ENCODE measurements around the gene STRIP1. TPM values are rescaled to one million over a fixed set of nuclear protein-coding genes. Genes with fewer than 3 reads are reported as not detected.

Gene STRIP1
- total RNA-seq, 1 donor from 2014 or later: 69.1 TPM

DNA sequence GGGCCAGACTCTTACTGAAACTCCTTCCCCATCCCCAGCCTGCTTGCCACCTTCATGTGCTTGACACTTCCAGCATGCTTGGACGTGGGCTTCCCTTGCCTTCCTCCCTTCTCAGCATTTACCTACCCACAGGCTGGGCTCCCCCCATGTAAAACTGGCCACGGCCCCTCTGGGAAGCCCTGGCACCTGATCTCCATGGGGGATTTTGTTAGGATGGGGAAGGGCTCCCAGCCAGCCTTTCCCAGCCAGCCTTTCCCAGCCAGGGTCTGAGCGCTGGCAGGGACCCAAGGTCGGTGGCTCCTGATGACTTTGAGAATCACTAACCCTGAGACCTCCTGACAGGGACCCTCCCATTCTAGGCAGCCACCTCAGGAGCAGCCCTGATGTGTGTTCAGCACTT is 29.4 kb downstream of the STRIP1 start:
- H3K9me3 Mint-ChIP-seq: no peaks in the 10 kb centered on the region
- H3K4me3 Mint-ChIP-seq: no peak overlapping the region
- H3K36me3 Mint-ChIP-seq (ENCODE audit: low read depth): peaks cover 5% of the 10 kb centered on the region
- no peak for DNase-seq (ENCODE audit: low read depth, low spot score)
- TF ChIP-seq, protein P1, sequence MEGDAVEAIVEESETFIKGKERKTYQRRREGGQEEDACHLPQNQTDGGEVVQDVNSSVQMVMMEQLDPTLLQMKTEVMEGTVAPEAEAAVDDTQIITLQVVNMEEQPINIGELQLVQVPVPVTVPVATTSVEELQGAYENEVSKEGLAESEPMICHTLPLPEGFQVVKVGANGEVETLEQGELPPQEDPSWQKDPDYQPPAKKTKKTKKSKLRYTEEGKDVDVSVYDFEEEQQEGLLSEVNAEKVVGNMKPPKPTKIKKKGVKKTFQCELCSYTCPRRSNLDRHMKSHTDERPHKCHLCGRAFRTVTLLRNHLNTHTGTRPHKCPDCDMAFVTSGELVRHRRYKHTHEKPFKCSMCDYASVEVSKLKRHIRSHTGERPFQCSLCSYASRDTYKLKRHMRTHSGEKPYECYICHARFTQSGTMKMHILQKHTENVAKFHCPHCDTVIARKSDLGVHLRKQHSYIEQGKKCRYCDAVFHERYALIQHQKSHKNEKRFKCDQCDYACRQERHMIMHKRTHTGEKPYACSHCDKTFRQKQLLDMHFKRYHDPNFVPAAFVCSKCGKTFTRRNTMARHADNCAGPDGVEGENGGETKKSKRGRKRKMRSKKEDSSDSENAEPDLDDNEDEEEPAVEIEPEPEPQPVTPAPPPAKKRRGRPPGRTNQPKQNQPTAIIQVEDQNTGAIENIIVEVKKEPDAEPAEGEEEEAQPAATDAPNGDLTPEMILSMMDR (conservative IDR thresholded peaks at IDR 0.05): no peak
- H3K4me1 Mint-ChIP-seq: peaks cover 5% of the 10 kb centered on the region
- H3K27ac Mint-ChIP-seq (ENCODE audit: unreplicated experiment): no peak overlapping the region
- peaks cover 42% of the 10 kb centered on the region for H3K27me3 Mint-ChIP-seq (ENCODE audit: low read depth)

DNA sequence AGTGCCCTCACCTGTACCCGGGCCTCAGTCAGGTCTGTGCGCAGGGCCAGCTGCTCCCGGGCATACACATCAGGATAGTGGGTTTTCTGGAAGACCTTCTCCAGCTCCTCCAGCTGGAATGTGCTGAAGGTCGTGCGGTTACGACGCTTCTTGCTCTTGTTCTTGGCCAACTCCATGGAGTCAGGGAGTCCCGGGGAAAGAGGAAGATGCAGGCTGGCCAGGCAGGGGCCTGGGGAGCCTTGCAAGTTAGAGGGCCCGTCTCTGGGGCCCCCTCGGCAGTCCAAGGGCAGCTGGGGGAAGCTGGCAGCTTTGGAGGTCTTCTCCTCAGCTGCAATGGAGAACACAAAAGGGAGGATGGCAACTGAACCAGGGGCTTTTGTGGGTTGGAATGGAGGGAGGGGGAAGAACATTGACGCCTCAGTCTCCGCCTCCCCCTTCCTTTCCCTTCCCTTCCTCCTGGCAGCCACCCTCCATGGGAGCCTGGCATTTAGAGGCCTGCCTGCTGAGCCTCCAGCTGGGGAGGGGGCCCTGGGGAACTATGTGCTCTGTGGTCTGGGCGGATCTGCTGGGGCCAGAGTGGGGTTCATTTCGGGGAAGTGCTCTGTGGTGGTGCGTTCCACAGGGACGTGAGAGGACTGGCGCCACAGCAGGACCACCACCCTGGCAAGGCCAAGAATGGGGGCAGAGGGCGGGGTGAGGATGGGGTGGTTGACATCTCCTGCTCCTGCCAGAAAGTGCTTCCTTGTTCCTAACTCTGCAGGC is 30.3 kb downstream of the STRIP1 start:
- H3K27me3 Mint-ChIP-seq (ENCODE audit: low read depth): peaks cover 52% of the 10 kb centered on the region
- TF ChIP-seq, protein P1 (conservative IDR thresholded peaks at IDR 0.05): no peak
- H3K4me1 Mint-ChIP-seq: peaks cover 5% of the 10 kb centered on the region
- DNase-seq (ENCODE audit: low read depth, low spot score): no peak
- peaks cover 5% of the 10 kb centered on the region for H3K36me3 Mint-ChIP-seq (ENCODE audit: low read depth)
- H3K9me3 Mint-ChIP-seq: no peaks in the 10 kb centered on the region
- no peak overlapping the region for H3K4me3 Mint-ChIP-seq
- H3K27ac Mint-ChIP-seq (ENCODE audit: unreplicated experiment): peak overlapping the region; percentile 27

DNA sequence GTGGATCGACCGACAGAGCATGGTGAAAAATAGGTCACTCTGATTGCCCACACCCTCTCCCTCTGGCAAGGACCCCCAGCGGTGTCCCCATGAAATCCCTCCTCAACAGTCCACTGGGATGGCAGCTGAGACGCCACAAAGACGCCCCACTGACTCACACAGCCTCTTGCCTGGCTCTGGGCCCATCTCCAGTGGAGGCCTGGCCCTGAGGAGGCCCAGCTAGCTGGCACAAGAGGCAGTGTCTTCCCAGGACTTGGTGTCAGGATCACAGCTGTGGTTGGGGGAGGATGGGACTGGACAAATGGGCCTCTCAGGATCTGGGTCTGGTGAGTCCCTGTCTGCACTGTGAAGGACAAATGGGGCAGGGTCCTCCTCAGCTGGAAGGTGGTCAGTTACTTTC is 31.4 kb downstream of the STRIP1 start:
- no peak for DNase-seq (ENCODE audit: low read depth, low spot score)
- H3K9me3 Mint-ChIP-seq: no peaks in the 10 kb centered on the region
- no peak overlapping the region for H3K4me3 Mint-ChIP-seq
- no peaks in the 10 kb centered on the region for H3K36me3 Mint-ChIP-seq (ENCODE audit: low read depth)
- no peak overlapping the region for H3K27ac Mint-ChIP-seq (ENCODE audit: unreplicated experiment)
- H3K27me3 Mint-ChIP-seq (ENCODE audit: low read depth): peaks cover 59% of the 10 kb centered on the region
- TF ChIP-seq, protein P1 (conservative IDR thresholded peaks at IDR 0.05): no peak
- peaks cover 5% of the 10 kb centered on the region for H3K4me1 Mint-ChIP-seq

DNA sequence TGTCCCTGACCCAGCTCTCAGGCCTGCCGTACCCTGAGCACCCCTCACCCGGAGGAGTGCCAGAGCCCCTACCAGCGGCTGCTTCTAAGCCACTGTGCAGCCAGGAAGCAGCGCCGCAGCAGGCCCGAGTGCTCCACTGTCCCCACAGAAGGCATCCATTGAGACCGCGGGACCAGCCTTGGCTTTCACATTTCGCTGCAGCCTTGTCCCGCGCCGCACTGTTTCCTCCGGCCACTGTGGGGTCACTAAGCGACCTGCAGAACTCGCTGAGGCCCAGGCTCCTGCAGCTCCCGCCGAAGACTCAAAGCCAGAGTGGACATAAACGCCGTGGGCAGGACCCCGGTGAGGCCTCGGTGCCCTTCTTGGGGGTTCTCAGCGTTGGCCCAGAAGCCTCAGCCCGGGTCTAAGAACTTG is 33.1 kb downstream of the STRIP1 start:
- H3K9me3 Mint-ChIP-seq: no peaks in the 10 kb centered on the region
- peaks cover 75% of the 10 kb centered on the region for H3K27me3 Mint-ChIP-seq (ENCODE audit: low read depth)
- peaks cover 5% of the 10 kb centered on the region for H3K4me1 Mint-ChIP-seq
- TF ChIP-seq, protein P1 (conservative IDR thresholded peaks at IDR 0.05): no peak
- no peaks in the 10 kb centered on the region for H3K36me3 Mint-ChIP-seq (ENCODE audit: low read depth)
- no peak overlapping the region for H3K27ac Mint-ChIP-seq (ENCODE audit: unreplicated experiment)
- no peak for DNase-seq (ENCODE audit: low read depth, low spot score)
- peak overlapping the region; percentile 61 for H3K4me3 Mint-ChIP-seq

DNA sequence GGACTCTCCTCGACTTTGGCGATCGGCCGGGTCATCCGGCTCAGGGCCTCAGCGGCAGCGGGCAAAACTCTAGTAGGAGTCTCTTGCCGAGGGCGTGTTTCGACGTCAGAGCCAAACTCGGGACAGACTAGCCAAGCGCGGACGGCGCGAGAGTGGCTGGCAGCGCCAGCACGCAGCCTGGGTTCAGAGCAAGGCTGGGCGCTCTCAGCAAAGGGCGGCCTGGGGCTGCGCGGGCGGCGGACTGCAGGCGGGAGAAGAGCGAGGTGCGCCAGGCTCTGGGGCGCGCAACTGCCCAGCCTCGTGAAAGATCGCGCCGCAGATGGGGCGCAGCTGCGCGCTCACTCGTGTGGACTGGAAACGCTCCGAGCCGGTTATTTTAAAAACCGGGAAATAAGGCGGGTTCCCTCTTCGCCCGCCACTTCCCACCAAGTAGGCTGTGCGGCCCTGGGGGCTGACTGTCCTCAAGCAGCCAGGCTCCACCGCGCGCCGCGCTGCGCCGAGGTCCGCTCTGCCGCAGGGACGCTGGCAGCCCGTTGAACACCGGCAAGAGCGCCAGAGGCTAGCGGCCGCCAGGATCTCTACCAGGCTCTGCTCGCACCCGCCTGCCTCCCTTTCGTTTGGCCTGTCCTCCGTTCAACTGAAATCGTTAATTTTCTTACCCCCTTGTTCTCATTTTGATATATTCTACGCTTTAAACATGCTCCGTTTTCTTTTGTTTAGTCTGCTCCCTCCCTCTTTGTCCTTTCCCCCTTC is 33.6 kb downstream of the STRIP1 start:
- peak overlapping the region; percentile 61 for H3K4me3 Mint-ChIP-seq
- DNase-seq (ENCODE audit: low read depth, low spot score): peak; percentile 33
- H3K4me1 Mint-ChIP-seq: peaks cover 5% of the 10 kb centered on the region
- TF ChIP-seq, protein P1 (conservative IDR thresholded peaks at IDR 0.05): no peak
- H3K27me3 Mint-ChIP-seq (ENCODE audit: low read depth): peaks cover 81% of the 10 kb centered on the region
- no peaks in the 10 kb centered on the region for H3K9me3 Mint-ChIP-seq
- no peaks in the 10 kb centered on the region for H3K36me3 Mint-ChIP-seq (ENCODE audit: low read depth)
- H3K27ac Mint-ChIP-seq (ENCODE audit: unreplicated experiment): no peak overlapping the region
